ENCODE data around the gene TBC1D5. TPM values are rescaled to one million over a fixed set of nuclear protein-coding genes. Genes with fewer than 3 reads are reported as not detected.

Gene TBC1D5
- polyA plus RNA-seq, 2 of the 4 experiments (the other 2 are of a cell fraction) = 36.7 to 72.2 TPM

DNA sequence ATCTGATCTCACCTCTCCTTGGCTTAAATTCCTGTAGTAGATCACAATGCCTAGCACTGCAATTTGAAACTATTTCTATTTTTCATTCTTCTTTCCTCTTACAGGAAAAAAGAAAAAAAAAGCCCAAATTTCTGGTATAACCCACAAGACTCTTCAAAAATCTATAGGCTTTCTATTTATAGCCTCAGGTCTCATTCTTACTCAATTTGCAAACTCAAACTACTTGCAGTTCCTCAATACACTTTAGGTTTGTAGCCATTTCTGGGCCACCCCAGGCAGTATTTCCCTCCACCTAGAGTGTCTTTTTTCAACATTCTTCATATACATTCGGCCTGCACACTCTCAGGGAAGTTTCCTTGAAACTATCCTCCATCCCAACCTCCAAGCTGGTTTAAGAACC, 169.0 kb downstream of the TBC1D5 start:
- no peak overlapping the region for H3K4me2 ChIP-seq
- FAIRE-seq = no peak
- H3K9me3 ChIP-seq = no peaks in the 10 kb centered on the region
- no peak for DNase-seq (ENCODE audit: low read depth in 1 of 2, low spot score in 1 of 2)
- WGBS (ENCODE audit: missing lambda C conversion rate) = 88% methylated on average over 1 of the region's 1 CpG
- H3K4me3 ChIP-seq = no peak overlapping the region
- ChIA-PET CTCF (interaction anchor here (0.7 kb wide), 1 partner anchor 201 kb away, joined by 3 read pairs; no protein-coding TSS in a partner anchor), POLR2A (no interaction called here)
- H3K4me1 ChIP-seq = peaks cover 16% of the 10 kb centered on the region
- TF ChIP-seq, protein P1, sequence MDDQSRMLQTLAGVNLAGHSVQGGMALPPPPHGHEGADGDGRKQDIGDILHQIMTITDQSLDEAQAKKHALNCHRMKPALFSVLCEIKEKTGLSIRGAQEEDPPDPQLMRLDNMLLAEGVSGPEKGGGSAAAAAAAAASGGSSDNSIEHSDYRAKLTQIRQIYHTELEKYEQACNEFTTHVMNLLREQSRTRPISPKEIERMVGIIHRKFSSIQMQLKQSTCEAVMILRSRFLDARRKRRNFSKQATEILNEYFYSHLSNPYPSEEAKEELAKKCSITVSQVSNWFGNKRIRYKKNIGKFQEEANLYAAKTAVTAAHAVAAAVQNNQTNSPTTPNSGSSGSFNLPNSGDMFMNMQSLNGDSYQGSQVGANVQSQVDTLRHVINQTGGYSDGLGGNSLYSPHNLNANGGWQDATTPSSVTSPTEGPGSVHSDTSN (IDR thresholded peaks at IDR 0.05) = no peak
- TF ChIP-seq NR3C1 (IDR thresholded peaks at IDR 0.05) (no peak), ZNF302 (CRISPR knock-in tag; IDR thresholded peaks at IDR 0.05) (no peak), EP300 (IDR thresholded peaks at IDR 0.05) (no peak)
- TF ChIP-seq, protein P2, sequence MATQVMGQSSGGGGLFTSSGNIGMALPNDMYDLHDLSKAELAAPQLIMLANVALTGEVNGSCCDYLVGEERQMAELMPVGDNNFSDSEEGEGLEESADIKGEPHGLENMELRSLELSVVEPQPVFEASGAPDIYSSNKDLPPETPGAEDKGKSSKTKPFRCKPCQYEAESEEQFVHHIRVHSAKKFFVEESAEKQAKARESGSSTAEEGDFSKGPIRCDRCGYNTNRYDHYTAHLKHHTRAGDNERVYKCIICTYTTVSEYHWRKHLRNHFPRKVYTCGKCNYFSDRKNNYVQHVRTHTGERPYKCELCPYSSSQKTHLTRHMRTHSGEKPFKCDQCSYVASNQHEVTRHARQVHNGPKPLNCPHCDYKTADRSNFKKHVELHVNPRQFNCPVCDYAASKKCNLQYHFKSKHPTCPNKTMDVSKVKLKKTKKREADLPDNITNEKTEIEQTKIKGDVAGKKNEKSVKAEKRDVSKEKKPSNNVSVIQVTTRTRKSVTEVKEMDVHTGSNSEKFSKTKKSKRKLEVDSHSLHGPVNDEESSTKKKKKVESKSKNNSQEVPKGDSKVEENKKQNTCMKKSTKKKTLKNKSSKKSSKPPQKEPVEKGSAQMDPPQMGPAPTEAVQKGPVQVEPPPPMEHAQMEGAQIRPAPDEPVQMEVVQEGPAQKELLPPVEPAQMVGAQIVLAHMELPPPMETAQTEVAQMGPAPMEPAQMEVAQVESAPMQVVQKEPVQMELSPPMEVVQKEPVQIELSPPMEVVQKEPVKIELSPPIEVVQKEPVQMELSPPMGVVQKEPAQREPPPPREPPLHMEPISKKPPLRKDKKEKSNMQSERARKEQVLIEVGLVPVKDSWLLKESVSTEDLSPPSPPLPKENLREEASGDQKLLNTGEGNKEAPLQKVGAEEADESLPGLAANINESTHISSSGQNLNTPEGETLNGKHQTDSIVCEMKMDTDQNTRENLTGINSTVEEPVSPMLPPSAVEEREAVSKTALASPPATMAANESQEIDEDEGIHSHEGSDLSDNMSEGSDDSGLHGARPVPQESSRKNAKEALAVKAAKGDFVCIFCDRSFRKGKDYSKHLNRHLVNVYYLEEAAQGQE (IDR thresholded peaks at IDR 0.05) = no peak
- no peak overlapping the region for H3K27ac ChIP-seq
- no peak for ATAC-seq

DNA sequence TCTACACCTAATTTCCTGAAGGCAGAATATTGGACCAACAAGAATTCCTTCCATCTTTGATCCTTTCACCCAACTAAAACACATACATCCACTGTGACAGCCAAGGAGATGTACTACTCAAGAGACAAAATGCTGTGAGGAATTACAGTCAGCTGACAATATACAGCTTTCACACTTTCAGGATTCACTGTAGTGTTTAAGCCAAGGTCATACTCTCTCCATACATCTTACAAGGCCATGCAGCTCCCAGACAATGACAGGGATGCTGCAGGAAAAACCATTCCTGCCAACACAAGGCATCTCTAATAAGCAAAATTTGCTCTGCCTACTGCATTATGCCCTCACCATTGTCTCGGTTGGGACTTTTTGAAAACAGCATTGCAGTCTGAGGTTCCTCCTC, 170.7 kb downstream of the TBC1D5 start:
- Histone ChIP-seq H3K4me2 (no peak overlapping the region), H3K4me3 (no peak overlapping the region), H3K27ac (no peak overlapping the region), H3K9me3 (no peaks in the 10 kb centered on the region), H3K4me1 (peaks cover 4% of the 10 kb centered on the region; the same call in 2 of the 3 replicates)
- ChIA-PET POLR2A (no interaction called here), CTCF (no interaction called here)
- FAIRE-seq (no peak), DNase-seq (ENCODE audit: low read depth in 1 of 2, low spot score in 1 of 2) (no peak), ATAC-seq (no peak; a peak in 1 of 6 replicates)
- TF ChIP-seq, protein P3, sequence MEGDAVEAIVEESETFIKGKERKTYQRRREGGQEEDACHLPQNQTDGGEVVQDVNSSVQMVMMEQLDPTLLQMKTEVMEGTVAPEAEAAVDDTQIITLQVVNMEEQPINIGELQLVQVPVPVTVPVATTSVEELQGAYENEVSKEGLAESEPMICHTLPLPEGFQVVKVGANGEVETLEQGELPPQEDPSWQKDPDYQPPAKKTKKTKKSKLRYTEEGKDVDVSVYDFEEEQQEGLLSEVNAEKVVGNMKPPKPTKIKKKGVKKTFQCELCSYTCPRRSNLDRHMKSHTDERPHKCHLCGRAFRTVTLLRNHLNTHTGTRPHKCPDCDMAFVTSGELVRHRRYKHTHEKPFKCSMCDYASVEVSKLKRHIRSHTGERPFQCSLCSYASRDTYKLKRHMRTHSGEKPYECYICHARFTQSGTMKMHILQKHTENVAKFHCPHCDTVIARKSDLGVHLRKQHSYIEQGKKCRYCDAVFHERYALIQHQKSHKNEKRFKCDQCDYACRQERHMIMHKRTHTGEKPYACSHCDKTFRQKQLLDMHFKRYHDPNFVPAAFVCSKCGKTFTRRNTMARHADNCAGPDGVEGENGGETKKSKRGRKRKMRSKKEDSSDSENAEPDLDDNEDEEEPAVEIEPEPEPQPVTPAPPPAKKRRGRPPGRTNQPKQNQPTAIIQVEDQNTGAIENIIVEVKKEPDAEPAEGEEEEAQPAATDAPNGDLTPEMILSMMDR (IDR thresholded peaks at IDR 0.05) = no peak
- no peak for TF ChIP-seq TFCP2L1 (CRISPR knock-in tag; IDR thresholded peaks at IDR 0.05)
- no peak for TF ChIP-seq ZSCAN20 (CRISPR knock-in tag; IDR thresholded peaks at IDR 0.05)
- TF ChIP-seq ZC3H11A (IDR thresholded peaks at IDR 0.05) = no peak
- TF ChIP-seq CHD2 (IDR thresholded peaks at IDR 0.05; ENCODE audit: low read length, partially characterized antibody) = no peak
- TF ChIP-seq, protein P4, sequence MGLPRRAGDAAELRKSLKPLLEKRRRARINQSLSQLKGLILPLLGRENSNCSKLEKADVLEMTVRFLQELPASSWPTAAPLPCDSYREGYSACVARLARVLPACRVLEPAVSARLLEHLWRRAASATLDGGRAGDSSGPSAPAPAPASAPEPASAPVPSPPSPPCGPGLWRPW (IDR thresholded peaks at IDR 0.05) = no peak
- no peak for TF ChIP-seq MYC (IDR thresholded peaks at IDR 0.05; ENCODE audit: borderline replicate concordance, low read length)
- TF ChIP-seq, protein P5, sequence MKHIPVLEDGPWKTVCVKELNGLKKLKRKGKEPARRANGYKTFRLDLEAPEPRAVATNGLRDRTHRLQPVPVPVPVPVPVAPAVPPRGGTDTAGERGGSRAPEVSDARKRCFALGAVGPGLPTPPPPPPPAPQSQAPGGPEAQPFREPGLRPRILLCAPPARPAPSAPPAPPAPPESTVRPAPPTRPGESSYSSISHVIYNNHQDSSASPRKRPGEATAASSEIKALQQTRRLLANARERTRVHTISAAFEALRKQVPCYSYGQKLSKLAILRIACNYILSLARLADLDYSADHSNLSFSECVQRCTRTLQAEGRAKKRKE (CRISPR knock-in tag; IDR thresholded peaks at IDR 0.05; ENCODE audit: low read depth) = no peak
- no peak for TF ChIP-seq FOSB (CRISPR knock-in tag; IDR thresholded peaks at IDR 0.05)
- no peak for TF ChIP-seq ZNF302 (CRISPR knock-in tag; IDR thresholded peaks at IDR 0.05)
- TF ChIP-seq GATA3 (IDR thresholded peaks at IDR 0.05; ENCODE audit: borderline replicate concordance) = no peak
- TF ChIP-seq ESRRA (IDR thresholded peaks at IDR 0.05; ENCODE audit: borderline replicate concordance, low read length) = no peak
- TF ChIP-seq ZFP36 (IDR thresholded peaks at IDR 0.05; ENCODE audit: borderline replicate concordance, partially characterized antibody) = no peak
- no peak for TF ChIP-seq HEYL (CRISPR knock-in tag; IDR thresholded peaks at IDR 0.05)
- 90% methylated on average over 1 of the region's 1 CpG for WGBS (ENCODE audit: missing lambda C conversion rate)

Measured in A549 (cell line).